ENCODE data around the gene NLRX1.
"Not testable (repeated sequence)": the region's sequence is repeated elsewhere in the genome, so short reads cannot be mapped to it uniquely, and the experiment has no call there.

GRCh38 chr11:119167077-119167458 lies 1.5 kb upstream of the NLRX1 start:
- not testable (repeated sequence) for TF ChIP-seq FOS (IDR thresholded peaks at IDR 0.05; ENCODE audit: borderline replicate concordance, insufficient read depth, low read length); CTCF (IDR thresholded peaks at IDR 0.05; ENCODE audit: extremely low read depth in 1 of 2, insufficient read depth in 1 of 2, low read depth in 1 of 2, low read length in 2 of 2); POLR2A (IDR thresholded peaks at IDR 0.05; ENCODE audit: low read depth, low read length); EZH2 (IDR thresholded peaks at IDR 0.05; ENCODE audit: borderline replicate concordance, low read depth, low read length, severe bottlenecking); POLR2AphosphoS5 (IDR thresholded peaks at IDR 0.05; ENCODE audit: insufficient read depth, low read depth, low read length); GATA2 (IDR thresholded peaks at IDR 0.05; ENCODE audit: insufficient read depth, insufficient read length, low read depth, low read length); JUN (IDR thresholded peaks at IDR 0.05; ENCODE audit: borderline replicate concordance, insufficient read depth, insufficient read length, low read depth); MYC (IDR thresholded peaks at IDR 0.05; ENCODE audit: low read depth, low read length)
- TF ChIP-seq, protein P1, sequence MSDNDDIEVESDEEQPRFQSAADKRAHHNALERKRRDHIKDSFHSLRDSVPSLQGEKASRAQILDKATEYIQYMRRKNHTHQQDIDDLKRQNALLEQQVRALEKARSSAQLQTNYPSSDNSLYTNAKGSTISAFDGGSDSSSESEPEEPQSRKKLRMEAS (IDR thresholded peaks at IDR 0.05; ENCODE audit: insufficient read depth, insufficient read length): not testable (repeated sequence)
